NCI-H524 (cell line): ENCODE data around the gene SLC23A1.
A peak's percentile ranks its signal among the peaks of the same experiment; 100 is the strongest.
"Not testable (repeated sequence)": the region's sequence is repeated elsewhere in the genome, so short reads cannot be mapped to it uniquely, and the experiment has no call there.

Experiments used
- DNase-seq, 2 experiments: peaks; one replicate each; lab custom pipeline; 2025; lab: John Stamatoyannopoulos, UW

The SLC23A1 gene

GRCh38 chr5:139369181-139369580 lies 13.9 kb downstream of the SLC23A1 start:
- DNase-seq = no peak

DNA sequence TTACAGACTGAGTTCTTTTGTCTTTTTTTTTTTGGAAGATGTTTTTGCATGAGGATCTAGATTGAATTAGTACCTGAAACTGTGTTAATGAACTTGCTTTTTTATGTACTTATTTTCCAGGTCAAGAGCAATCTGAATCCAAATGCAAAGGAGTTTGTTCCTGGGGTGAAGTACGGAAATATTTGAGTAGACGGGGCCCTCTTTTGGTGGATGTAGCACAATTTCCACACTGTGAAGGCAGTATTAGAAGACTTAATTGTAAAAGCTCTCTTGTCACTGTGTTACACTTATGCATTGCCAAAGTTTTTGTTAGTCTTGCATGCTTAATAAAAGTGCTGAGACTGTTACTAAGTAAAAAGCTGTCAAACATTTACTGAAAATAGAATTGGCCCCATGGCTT lies 14.5 kb downstream of the SLC23A1 start:
- peak in 1 of 2 experiments; percentile 18 for DNase-seq

DNA sequence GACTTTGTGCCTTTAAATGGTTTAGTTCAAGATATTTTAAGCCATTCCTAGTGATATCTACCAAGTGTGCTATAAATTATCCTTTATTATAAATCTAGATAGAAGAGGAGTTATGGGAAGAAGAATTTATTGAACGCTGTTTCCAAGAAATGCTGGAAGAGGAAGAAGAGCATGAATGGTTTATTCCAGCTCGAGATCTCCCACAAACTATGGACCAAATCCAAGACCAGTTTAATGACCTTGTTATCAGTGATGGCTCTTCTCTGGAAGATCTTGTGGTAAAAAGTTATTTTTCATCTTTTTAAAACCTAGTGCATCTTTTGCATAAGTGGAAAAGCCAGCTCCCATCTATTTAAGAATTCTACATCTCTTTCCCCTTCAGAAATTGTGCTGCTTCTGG lies 18.6 kb downstream of the SLC23A1 start:
- no peak for DNase-seq

GRCh38 chr5:139363937-139364336 lies 19.2 kb downstream of the SLC23A1 start:
- DNase-seq = no peak

DNA sequence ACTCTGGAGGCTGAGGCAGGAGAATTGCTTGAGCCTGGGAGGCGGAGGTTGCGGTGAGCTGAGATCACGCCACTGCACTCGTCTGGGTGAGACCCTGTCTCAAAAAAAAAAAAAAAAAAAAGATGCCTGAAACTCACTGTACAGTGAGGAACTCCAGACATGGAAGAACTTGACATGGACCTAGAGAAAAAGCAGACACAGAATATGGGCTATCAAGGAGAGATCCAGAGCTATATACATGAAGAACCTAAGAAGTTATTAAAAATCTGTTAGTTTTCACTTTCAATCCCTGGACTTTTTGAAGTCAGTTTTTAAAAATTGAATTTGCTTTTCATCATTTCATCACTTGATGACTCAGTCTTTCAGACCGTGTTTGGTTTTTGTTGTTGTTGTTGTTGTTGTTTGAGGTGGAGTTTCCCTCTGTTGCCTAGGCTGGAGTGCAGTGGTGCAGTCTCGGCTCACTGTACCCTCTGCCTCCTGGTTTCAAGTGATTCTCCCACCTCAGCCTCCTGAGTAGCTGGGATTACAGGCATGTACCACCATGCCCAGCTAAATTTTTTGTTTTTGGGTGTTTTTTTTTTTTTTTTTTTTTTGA lies 21.2 kb downstream of the SLC23A1 start:
- no peak for DNase-seq

- DNase-seq = no peak
These were observed 22.7 kb downstream of the SLC23A1 start for GRCh38 chr5:139360384-139360783.

DNA sequence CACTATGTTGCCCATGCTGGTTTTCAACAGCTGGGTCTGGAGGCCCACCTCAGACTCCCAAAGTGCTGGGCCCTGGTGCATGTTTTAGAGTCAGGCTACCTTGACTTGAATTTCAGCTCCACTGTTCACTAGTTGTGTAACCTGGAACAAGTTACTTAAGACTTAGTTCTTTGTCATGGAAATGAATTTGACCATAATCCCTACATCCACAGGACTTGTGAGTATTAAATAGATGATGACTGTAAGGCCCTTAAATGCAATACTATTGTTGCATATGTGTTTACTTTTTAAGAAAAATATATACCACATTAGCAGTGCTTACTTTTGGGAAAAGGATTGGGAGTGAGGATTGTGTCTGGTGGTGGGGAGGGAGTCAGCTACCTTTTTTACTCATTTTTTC lies 25.0 kb downstream of the SLC23A1 start:
- no peak for DNase-seq

DNA sequence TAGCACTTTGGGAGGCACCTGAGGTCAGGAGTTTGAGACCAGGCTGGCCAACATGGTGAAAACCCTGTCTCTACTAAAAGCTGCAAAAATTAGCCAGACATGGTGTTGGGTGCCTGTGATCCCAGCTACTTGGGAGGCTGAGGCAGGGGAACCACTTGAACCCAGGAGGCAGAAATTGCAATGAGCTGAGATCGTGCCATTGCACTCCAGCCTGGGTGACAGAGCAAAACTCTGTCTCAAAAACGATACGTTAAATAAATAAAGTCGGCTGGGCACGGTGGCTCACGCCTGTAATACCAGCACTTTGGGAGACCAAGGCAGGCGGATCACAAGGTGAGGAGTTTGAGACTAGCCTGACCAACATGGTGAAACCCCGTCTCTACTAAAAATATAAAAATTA lies 27.2 kb downstream of the SLC23A1 start:
- DNase-seq = not testable (repeated sequence)

DNA sequence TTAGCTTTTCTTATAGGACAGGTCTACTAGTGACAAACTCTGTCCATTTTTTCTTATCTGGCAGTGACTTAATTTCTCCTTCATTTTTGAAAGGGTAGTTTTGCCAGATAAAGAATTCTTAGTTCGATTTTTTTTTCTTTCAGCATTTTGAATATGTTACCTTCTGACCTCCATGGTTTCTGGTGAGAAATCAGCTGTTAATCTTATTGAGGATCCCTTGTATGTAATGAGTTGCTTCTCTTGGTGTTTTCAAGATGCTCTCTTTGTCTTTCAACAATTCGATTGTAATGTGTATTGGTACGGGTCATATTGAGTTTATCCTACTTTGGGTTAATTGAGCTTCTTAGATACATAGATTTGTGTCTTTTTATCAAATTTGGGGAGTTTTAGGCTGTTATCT lies 28.9 kb downstream of the SLC23A1 start:
- no peak for DNase-seq

- DNase-seq = not testable (repeated sequence)
These were observed 35.2 kb downstream of the SLC23A1 start for GRCh38 chr5:139347863-139348262.

GRCh38 chr5:139345442-139345841 lies 37.7 kb downstream of the SLC23A1 start:
- not testable (repeated sequence) for DNase-seq

- no peak for DNase-seq
These were observed 38.9 kb downstream of the SLC23A1 start for GRCh38 chr5:139344177-139344576.

DNA sequence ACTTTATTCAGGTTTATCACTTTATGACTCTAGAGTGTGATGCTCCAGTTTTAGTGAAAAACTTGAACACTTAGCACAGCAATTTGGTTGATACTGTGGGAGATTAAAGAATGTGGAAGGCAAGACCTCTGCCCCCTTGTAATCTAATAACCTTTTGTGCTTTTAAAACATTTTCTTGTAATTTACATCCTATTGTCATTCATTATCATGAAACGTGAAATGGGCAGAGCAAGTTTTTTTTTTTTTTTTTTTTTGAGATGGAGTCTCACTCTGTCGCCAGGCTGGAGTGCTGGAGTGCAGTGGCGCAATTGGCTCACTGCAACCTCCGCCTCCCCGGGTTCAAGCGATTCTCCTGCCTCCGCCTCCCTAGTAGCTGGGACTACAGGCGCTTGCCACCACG lies 39.6 kb downstream of the SLC23A1 start:
- DNase-seq = no peak

DNA sequence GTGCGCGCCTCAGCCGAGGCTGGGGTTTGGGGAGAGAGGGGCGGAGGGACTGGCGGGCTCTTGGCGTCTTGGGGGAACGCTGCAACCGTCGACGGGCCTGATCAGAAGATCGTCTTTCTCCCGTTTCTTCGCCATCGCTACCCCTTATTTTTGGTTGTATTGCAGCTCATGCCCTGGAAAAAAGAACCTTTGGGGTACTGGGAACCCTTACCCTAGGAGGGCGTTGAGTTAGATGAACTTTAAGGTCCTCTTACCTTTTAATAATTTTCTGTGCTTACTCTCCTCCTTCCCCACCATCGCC lies 40.7 kb downstream of the SLC23A1 start:
- DNase-seq = no peak

- DNase-seq = peak; percentile 93 to 97
These were observed 41.2 kb downstream of the SLC23A1 start, which contains the start of gene PAIP2 for GRCh38 chr5:139341689-139342422. Gene PAIP2, plus strand, starts transcription at chr5:139341854. Its CDS starts 21,931 bp downstream, at chr5:139363785.

- no peak for DNase-seq
These were observed 41.9 kb downstream of the SLC23A1 start for GRCh38 chr5:139341187-139341688.

DNA sequence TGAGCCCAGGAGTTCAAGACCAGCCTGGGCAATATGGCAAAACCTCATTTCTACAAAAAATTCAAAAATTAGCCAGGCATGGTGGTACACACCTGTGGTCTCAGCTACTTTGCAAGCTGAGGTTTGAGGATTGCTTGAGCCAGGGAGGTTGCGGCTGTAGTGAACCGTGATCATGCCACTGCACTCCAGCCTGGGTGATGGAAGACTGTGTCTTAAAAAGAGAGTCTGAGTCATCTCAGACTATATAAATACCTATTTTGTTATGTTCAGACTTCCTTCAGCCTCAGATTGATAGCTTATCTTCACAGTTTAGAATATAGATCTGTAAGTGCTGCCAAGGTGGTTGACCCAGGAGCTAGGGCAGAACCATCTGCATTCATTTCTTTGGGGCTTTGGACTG lies 43.0 kb downstream of the SLC23A1 start:
- DNase-seq = no peak

GRCh38 chr5:139335811-139336210 lies 47.3 kb downstream of the SLC23A1 start:
- DNase-seq = no peak
